ENCODE measurements around the gene GRID2. TPM values are rescaled to one million over a fixed set of nuclear protein-coding genes. Genes with fewer than 3 reads are reported as not detected.

The GRID2 gene
- total RNA-seq, 1 donor from 2014 or later, result not detected

DNA sequence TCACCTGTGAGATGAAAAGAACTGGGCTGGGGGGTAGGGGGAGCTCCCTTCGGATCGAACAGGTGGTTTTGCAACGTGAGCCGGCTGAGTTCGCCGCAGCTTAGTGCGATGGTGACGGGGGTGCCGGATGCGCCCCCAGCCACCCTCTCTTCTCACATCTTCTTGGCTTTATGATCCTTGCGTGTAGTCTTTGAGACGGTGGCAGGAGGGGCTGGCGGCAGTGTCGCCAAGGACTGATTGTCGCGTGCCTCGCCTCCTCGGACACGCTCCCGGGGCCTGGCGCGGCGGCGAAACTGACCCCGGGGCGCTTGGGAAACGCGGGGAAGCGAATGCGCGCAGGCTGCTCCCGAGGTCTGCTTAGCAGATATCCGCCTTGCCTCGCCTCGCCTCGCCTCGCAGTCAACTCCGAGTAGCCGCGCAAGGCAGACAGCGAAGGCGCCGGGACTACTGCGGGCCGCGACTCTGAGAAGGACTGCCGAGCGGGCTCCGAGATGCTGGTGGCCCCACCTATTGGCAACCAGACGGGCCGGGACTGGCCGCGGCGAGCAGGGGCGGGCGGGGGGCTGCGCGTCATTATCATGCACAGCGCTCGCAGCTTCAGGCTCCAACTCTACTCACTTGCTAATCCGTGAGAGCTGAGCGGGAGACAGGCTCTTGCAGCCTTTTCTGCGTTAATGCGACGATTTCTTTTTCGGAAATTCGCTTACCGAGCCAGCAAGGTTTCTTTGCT lies 1.5 kb downstream of the GRID2 start:
- H3K4me3 ChIP-seq (ENCODE audit: low read depth, low read length), result peak overlapping the region; percentile 41
- no peak for DNase-seq (ENCODE audit: low read depth)
- TF ChIP-seq, protein P1, sequence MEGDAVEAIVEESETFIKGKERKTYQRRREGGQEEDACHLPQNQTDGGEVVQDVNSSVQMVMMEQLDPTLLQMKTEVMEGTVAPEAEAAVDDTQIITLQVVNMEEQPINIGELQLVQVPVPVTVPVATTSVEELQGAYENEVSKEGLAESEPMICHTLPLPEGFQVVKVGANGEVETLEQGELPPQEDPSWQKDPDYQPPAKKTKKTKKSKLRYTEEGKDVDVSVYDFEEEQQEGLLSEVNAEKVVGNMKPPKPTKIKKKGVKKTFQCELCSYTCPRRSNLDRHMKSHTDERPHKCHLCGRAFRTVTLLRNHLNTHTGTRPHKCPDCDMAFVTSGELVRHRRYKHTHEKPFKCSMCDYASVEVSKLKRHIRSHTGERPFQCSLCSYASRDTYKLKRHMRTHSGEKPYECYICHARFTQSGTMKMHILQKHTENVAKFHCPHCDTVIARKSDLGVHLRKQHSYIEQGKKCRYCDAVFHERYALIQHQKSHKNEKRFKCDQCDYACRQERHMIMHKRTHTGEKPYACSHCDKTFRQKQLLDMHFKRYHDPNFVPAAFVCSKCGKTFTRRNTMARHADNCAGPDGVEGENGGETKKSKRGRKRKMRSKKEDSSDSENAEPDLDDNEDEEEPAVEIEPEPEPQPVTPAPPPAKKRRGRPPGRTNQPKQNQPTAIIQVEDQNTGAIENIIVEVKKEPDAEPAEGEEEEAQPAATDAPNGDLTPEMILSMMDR (conservative IDR thresholded peaks at IDR 0.05; ENCODE audit: low read depth, low read length), result no peak

DNA sequence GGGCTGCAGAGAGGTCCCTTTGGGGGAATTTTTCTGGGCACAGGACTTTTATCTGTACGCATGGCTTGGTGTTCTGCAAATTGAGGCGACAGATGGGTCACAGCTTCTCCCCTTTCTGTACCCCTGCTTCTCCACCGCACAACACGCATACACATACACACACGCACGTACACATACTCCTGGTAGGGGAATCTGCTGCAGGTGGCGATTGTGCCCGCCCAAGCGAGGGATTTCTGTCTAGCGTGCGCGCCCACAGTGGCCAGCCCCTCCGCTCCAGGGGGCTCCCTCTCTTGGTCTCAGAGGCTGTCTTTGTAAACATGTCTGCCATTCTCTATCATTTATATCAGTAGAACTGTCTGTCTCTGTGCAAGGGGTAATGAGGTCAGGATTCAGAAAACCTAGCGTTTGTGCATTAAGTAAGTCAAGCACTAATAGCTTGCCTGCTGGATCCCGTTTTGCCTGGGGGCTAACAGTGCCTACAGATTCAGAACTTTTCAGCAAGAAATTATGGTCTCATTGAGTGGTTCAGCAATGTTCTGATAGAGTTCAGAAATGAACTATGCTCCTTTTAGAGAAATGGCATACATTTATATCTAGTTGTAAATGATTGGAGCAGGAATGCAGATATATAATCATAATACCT lies 2.2 kb downstream of the GRID2 start:
- TF ChIP-seq, protein P1 (conservative IDR thresholded peaks at IDR 0.05; ENCODE audit: low read depth, low read length), result no peak
- peak overlapping the region; percentile 41 for H3K4me3 ChIP-seq (ENCODE audit: low read depth, low read length)
- DNase-seq (ENCODE audit: low read depth), result no peak

DNA sequence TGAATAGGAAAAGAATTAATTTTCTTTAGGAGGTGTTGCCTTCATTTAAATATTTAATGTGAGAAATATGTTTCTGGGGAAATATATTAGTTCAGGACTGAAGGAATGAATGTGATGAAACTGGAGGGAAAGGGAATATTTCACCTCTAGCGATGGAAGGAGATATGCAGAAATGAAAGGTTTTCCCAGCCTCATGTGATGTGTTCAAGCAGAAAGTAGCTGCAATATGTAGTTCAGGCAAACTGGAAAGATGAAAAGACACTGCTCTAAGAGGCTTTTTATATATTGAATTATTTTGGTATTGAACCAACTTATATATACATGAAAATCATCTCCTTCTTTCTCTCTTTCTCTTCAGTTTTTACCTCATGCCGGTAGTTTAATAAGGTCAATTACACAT lies 3.4 kb downstream of the GRID2 start:
- TF ChIP-seq, protein P1 (conservative IDR thresholded peaks at IDR 0.05; ENCODE audit: low read depth, low read length), result no peak
- DNase-seq (ENCODE audit: low read depth), result no peak
- H3K4me3 ChIP-seq (ENCODE audit: low read depth, low read length), result no peak overlapping the region

DNA sequence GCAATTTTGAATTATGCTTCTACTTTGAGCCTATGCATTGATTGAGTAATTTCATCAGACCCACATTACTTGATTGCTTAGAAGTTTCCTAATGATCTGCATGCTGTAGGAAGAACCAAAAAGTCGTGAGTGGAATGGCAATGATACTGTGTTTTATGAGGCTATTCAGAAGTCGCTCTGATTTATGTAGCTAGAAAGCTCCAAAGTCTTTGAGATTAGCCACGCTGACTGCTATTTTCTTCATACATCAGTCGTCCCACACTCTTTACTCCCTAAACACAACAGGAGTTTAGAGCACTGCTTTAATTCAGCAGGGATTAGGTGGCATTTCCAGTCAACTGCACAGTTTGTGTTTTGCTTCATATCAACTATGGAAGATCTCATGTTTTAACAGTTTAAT lies 4.1 kb downstream of the GRID2 start:
- no peak overlapping the region for H3K4me3 ChIP-seq (ENCODE audit: low read depth, low read length)
- TF ChIP-seq, protein P1 (conservative IDR thresholded peaks at IDR 0.05; ENCODE audit: low read depth, low read length), result no peak
- DNase-seq (ENCODE audit: low read depth), result no peak

DNA sequence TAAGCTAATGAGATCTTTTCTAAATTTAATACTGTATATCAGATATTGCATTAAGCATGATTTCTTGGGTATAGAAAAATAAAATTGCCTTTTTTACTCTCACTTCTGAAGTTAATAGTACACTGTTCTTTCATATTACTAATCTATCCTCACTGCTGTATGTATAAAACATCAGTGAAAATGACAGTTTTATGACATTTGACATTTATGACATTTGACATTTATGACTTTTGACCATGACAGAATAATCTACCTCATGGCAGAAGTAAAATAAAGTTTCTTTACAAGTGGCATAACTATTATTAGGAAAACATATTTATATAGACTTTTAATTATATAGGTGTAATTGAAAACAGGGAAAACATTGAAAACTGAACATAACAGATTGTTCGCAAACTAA lies 13.3 kb downstream of the GRID2 start:
- TF ChIP-seq, protein P1 (conservative IDR thresholded peaks at IDR 0.05; ENCODE audit: low read depth, low read length), result no peak
- H3K4me3 ChIP-seq (ENCODE audit: low read depth, low read length), result no peak overlapping the region
- DNase-seq (ENCODE audit: low read depth), result no peak

DNA sequence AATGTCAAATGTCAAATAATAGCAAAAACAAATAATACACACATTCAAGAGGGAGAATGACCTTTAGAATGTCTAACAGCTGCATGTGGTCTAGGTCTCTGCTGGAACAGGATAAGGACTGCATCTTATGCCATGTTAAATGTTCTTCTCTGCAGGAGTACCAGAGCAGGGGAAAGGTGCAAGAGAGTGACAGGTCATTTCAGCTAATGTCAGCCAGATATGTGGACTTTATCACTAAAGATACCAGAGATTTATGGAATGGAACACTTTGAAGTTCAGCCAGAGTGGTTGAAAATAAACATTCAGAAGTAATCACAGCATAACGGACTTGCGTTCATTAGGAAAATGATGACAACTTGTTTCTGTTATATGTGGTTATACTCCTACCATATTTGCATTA lies 24.3 kb downstream of the GRID2 start:
- DNase-seq (ENCODE audit: low read depth), result no peak

More for the DNA sequence above, 24.3 kb downstream of the GRID2 start:
- H3K4me3 ChIP-seq (ENCODE audit: low read depth, low read length), result no peak overlapping the region
- TF ChIP-seq, protein P1 (conservative IDR thresholded peaks at IDR 0.05; ENCODE audit: low read depth, low read length), result no peak

Data from epithelial cell of proximal tubule (primary cell).